ENCODE data around the gene MRPS10. TPM values are rescaled to one million over a fixed set of nuclear protein-coding genes. Genes with fewer than 3 reads are reported as not detected.

MRPS10 gene
- total and polyA plus RNA-seq, 7 experiments from 2014 or later = 17.0 to 60.9 (median 26.7) TPM

GRCh38 chr6:42200035-42200434, 17.6 kb downstream of the MRPS10 start:
- DNase-seq = no peak
- peak overlapping the region in 1 of 9 donors; percentile 43 for H3K27ac Mint-ChIP-seq
- intact Hi-C loops (cut with micrococcal nuclease) = no loop called here
- H3K36me3 Mint-ChIP-seq = peaks cover 5 to 36% (median 17%) of the 10 kb centered on the region in 5 donors
- CTCF ChIA-PET = no interaction called here
- H3K4me3 ChIP-seq (ENCODE audit: low read length) = no peak overlapping the region
- no peak overlapping the region for H3K4me3 Mint-ChIP-seq
- ATAC-seq = no peak
- no peaks in the 10 kb centered on the region for H3K27me3 Mint-ChIP-seq
- H3K4me1 ChIP-seq (ENCODE audit: control insufficient read depth in 2 of 2, insufficient read depth in 2 of 2, low read length in 2 of 2) = no peaks in the 10 kb centered on the region
- no peaks in the 10 kb centered on the region for H3K27me3 ChIP-seq (ENCODE audit: control insufficient read depth in 2 of 2, insufficient read depth in 2 of 2, low read length in 2 of 2)
- H3K27ac ChIP-seq (ENCODE audit: low read depth, low read length) = no peak overlapping the region
- H3K9me3 ChIP-seq (ENCODE audit: control insufficient read depth in 2 of 3, low read length in 3 of 3) = no peaks in the 10 kb centered on the region
- H3K4me1 Mint-ChIP-seq = peaks cover 0 to 5% (median 0%) of the 10 kb centered on the region in 7 donors
- POLR2A ChIA-PET = no interaction called here
- H3K9me3 Mint-ChIP-seq = peaks cover 0 to 7% (median 0%) of the 10 kb centered on the region in 11 donors
- peaks cover 0 to 5% (median 0%) of the 10 kb centered on the region in 3 experiments for H3K36me3 ChIP-seq (ENCODE audit: control insufficient read depth in 2 of 3, insufficient read depth in 3 of 3, low read length in 3 of 3)

GRCh38 chr6:42199106-42199981, 18.3 kb downstream of the MRPS10 start:
- Mint-ChIP-seq H3K27me3 (no peaks in the 10 kb centered on the region), H3K4me3 (no peak overlapping the region), H3K27ac (peak overlapping the region in 1 of 9 donors; percentile 43), H3K36me3 (peaks cover 5 to 31% (median 14%) of the 10 kb centered on the region in 5 donors), H3K4me1 (peaks cover 0 to 5% (median 0%) of the 10 kb centered on the region in 7 donors), H3K9me3 (peaks cover 0 to 7% (median 0%) of the 10 kb centered on the region in 11 donors)
- CTCF ChIA-PET = no interaction called here
- H3K9me3 ChIP-seq (ENCODE audit: control insufficient read depth in 2 of 3, low read length in 3 of 3) = no peaks in the 10 kb centered on the region
- POLR2A ChIA-PET = no interaction called here
- H3K4me3 ChIP-seq (ENCODE audit: low read length) = no peak overlapping the region
- H3K4me1 ChIP-seq (ENCODE audit: control insufficient read depth in 2 of 2, insufficient read depth in 2 of 2, low read length in 2 of 2) = no peaks in the 10 kb centered on the region
- H3K36me3 ChIP-seq (ENCODE audit: control insufficient read depth in 2 of 3, insufficient read depth in 3 of 3, low read length in 3 of 3) = peaks cover 0 to 5% (median 0%) of the 10 kb centered on the region in 3 experiments
- H3K27ac ChIP-seq (ENCODE audit: low read depth, low read length) = no peak overlapping the region
- intact Hi-C loops (cut with micrococcal nuclease) = no loop called here
- ATAC-seq (no peak), DNase-seq (no peak)
- H3K27me3 ChIP-seq (ENCODE audit: control insufficient read depth in 2 of 2, insufficient read depth in 2 of 2, low read length in 2 of 2) = no peaks in the 10 kb centered on the region

DNA sequence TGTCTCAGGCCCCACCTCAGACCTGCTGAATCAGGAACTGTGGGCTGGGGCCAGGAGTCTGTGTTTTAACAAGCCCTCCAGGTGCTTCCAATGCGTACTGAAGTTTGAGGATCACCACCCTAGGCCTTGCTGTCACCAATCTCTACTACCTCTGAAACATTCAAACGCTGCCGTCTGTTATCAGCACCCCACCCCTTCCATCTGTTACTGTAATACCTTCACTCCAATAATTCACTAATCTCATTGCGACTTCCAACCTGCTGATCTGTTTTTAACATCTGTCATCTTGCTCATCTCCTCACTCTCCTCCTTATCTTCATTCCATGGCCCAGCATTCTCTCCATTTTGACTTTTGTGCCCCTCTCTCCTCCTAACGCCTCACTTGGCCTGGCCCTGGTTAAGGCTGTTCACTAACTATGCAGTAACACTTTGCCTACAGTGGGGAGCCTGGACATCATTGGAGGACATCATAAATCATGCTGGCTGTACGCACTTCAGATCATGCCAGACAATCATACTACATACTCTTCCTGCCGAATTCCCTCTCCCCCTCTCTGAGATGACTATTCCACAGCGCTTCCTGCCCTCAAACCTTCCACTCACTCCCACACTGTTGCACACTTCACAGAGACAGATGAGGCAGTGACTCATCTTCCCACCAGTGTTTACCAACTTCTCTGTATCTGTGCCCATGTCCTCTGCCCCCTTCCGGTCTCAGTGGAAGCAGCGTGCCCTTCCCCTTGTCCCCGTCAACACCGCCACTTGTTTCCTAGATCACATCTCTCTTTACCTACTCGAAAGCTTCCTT, 19.9 kb downstream of the MRPS10 start:
- CTCF ChIA-PET = no interaction called here
- POLR2A ChIA-PET = no interaction called here
- peaks cover 5 to 27% (median 13%) of the 10 kb centered on the region in 5 donors for H3K36me3 Mint-ChIP-seq
- ATAC-seq (peak; percentile 32), DNase-seq (no peak)
- H3K4me3 ChIP-seq (ENCODE audit: low read length) = no peak overlapping the region
- no peaks in the 10 kb centered on the region for H3K9me3 ChIP-seq (ENCODE audit: control insufficient read depth in 2 of 3, low read length in 3 of 3)
- H3K27ac ChIP-seq (ENCODE audit: low read depth, low read length) = no peak overlapping the region
- H3K4me3 Mint-ChIP-seq = no peak overlapping the region
- intact Hi-C loops (cut with micrococcal nuclease) = no loop called here
- no peak overlapping the region for H3K27ac Mint-ChIP-seq
- H3K36me3 ChIP-seq (ENCODE audit: control insufficient read depth in 2 of 3, insufficient read depth in 3 of 3, low read length in 3 of 3) = peaks cover 0 to 5% (median 0%) of the 10 kb centered on the region in 3 experiments
- H3K4me1 Mint-ChIP-seq = peaks cover 0 to 5% (median 0%) of the 10 kb centered on the region in 7 donors
- H3K27me3 ChIP-seq (ENCODE audit: control insufficient read depth in 2 of 2, insufficient read depth in 2 of 2, low read length in 2 of 2) = no peaks in the 10 kb centered on the region
- H3K4me1 ChIP-seq (ENCODE audit: control insufficient read depth in 2 of 2, insufficient read depth in 2 of 2, low read length in 2 of 2) = no peaks in the 10 kb centered on the region
- H3K27me3 Mint-ChIP-seq = no peaks in the 10 kb centered on the region
- H3K9me3 Mint-ChIP-seq = peaks cover 0 to 7% (median 0%) of the 10 kb centered on the region in 11 donors

- intact Hi-C loops (cut with micrococcal nuclease) = no loop called here
- no peaks in the 10 kb centered on the region for H3K27me3 ChIP-seq (ENCODE audit: control insufficient read depth in 2 of 2, insufficient read depth in 2 of 2, low read length in 2 of 2)
- Mint-ChIP-seq H3K27ac (no peak overlapping the region), H3K27me3 (no peaks in the 10 kb centered on the region), H3K4me1 (peaks cover 0 to 5% (median 0%) of the 10 kb centered on the region in 7 donors), H3K9me3 (peaks cover 0 to 6% (median 0%) of the 10 kb centered on the region in 11 donors), H3K36me3 (peaks cover 5 to 24% (median 11%) of the 10 kb centered on the region in 5 donors), H3K4me3 (no peak overlapping the region)
- DNase-seq (no peak), ATAC-seq (no peak)
- H3K4me3 ChIP-seq (ENCODE audit: low read length) = no peak overlapping the region
- no peaks in the 10 kb centered on the region for H3K4me1 ChIP-seq (ENCODE audit: control insufficient read depth in 2 of 2, insufficient read depth in 2 of 2, low read length in 2 of 2)
- CTCF ChIA-PET = no interaction called here
- POLR2A ChIA-PET = no interaction called here
- no peak overlapping the region for H3K27ac ChIP-seq (ENCODE audit: low read depth, low read length)
- no peaks in the 10 kb centered on the region for H3K9me3 ChIP-seq (ENCODE audit: control insufficient read depth in 2 of 3, low read length in 3 of 3)
- peaks cover 0 to 5% (median 0%) of the 10 kb centered on the region in 3 experiments for H3K36me3 ChIP-seq (ENCODE audit: control insufficient read depth in 2 of 3, insufficient read depth in 3 of 3, low read length in 3 of 3)
Observed at GRCh38 chr6:42195415-42195814, 22.2 kb downstream of the MRPS10 start.

- Histone ChIP-seq H3K27ac (ENCODE audit: low read depth, low read length) (no peak overlapping the region), H3K36me3 (ENCODE audit: control insufficient read depth in 2 of 3, insufficient read depth in 3 of 3, low read length in 3 of 3) (peaks cover 0 to 5% (median 0%) of the 10 kb centered on the region in 3 experiments), H3K4me1 (ENCODE audit: control insufficient read depth in 2 of 2, insufficient read depth in 2 of 2, low read length in 2 of 2) (no peaks in the 10 kb centered on the region), H3K27me3 (ENCODE audit: control insufficient read depth in 2 of 2, insufficient read depth in 2 of 2, low read length in 2 of 2) (no peaks in the 10 kb centered on the region), H3K4me3 (ENCODE audit: low read length) (no peak overlapping the region), H3K9me3 (ENCODE audit: control insufficient read depth in 2 of 3, low read length in 3 of 3) (no peaks in the 10 kb centered on the region)
- intact Hi-C loops (cut with micrococcal nuclease) = no loop called here
- H3K4me3 Mint-ChIP-seq = no peak overlapping the region
- H3K4me1 Mint-ChIP-seq = peaks cover 0 to under 1% (median 0%) of the 10 kb centered on the region in 7 donors
- H3K36me3 Mint-ChIP-seq = peaks cover 0 to 12% (median 6%) of the 10 kb centered on the region in 5 donors
- H3K27ac Mint-ChIP-seq = peak overlapping the region in 3 of 9 donors; percentile 4 to 26 (median 11)
- CTCF ChIA-PET = interaction anchor here (0.5 to 1.2 kb wide), 2 partner anchors 21 to 315 kb away, joined by 3 read pairs; no protein-coding TSS in a partner anchor
- POLR2A ChIA-PET = no interaction called here
- ATAC-seq (no peak), DNase-seq (no peak)
- H3K27me3 Mint-ChIP-seq = no peaks in the 10 kb centered on the region
- peaks cover 0 to 2% (median 0%) of the 10 kb centered on the region in 11 donors for H3K9me3 Mint-ChIP-seq
Observed at GRCh38 chr6:42194056-42194455, 23.6 kb downstream of the MRPS10 start.

- POLR2A ChIA-PET = no interaction called here
Observed at GRCh38 chr6:42193491-42193894, 24.2 kb downstream of the MRPS10 start.

More at GRCh38 chr6:42193491-42193894, 24.2 kb downstream of the MRPS10 start:
- Histone ChIP-seq H3K27ac (ENCODE audit: low read depth, low read length) (no peak overlapping the region), H3K36me3 (ENCODE audit: control insufficient read depth in 2 of 3, insufficient read depth in 3 of 3, low read length in 3 of 3) (peaks cover 0 to 5% (median 0%) of the 10 kb centered on the region in 3 experiments), H3K27me3 (ENCODE audit: control insufficient read depth in 2 of 2, insufficient read depth in 2 of 2, low read length in 2 of 2) (no peaks in the 10 kb centered on the region), H3K9me3 (ENCODE audit: control insufficient read depth in 2 of 3, low read length in 3 of 3) (no peaks in the 10 kb centered on the region), H3K4me1 (ENCODE audit: control insufficient read depth in 2 of 2, insufficient read depth in 2 of 2, low read length in 2 of 2) (no peaks in the 10 kb centered on the region), H3K4me3 (ENCODE audit: low read length) (no peak overlapping the region)
- Mint-ChIP-seq H3K36me3 (peaks cover 0 to 18% (median 6%) of the 10 kb centered on the region in 5 donors), H3K4me1 (peaks cover 0 to 2% (median 0%) of the 10 kb centered on the region in 7 donors), H3K9me3 (peaks cover 0 to 2% (median 0%) of the 10 kb centered on the region in 11 donors), H3K4me3 (no peak overlapping the region), H3K27me3 (no peaks in the 10 kb centered on the region), H3K27ac (peak overlapping the region in 2 of 9 donors; percentile 12 to 14)
- DNase-seq (no peak), ATAC-seq (no peak)
- intact Hi-C loops (cut with micrococcal nuclease) = no loop called here
- CTCF ChIA-PET = interaction anchor here (1.2 to 1.6 kb wide), 2 partner anchors 21 to 488 kb away, joined by 3 to 4 read pairs; no protein-coding TSS in a partner anchor

All from naive thymus-derived CD4-positive, alpha-beta T cell (primary cell).